Left lung (tissue), 10 donors: ENCODE data around the gene MPP2. TPM values are rescaled to one million over a fixed set of nuclear protein-coding genes. Genes with fewer than 3 reads are reported as not detected.

Experiments
- ATAC-seq: fragments of 200-7000 bp; cut with Tn5 transposase; one replicate; pipeline ENCODE4 v1.9.1; 2020; ENCODE audit warnings: moderate library complexity
- DNase-seq, 4 donors: peaks; one replicate each; pipeline ENCODE4 v3.0.0-alpha.2; 2013 to 2020
- H3K27ac ChIP-seq, 2 donors: fragments of 200-600 bp; sonication (generic) in 1 of 2; one replicate each; pipeline versions ENCODE4 v1.5.0 to v1.8.0; 2020 to 2021
- H3K27me3 ChIP-seq, 2 donors: fragments of 200-600 bp; sonication (generic) in 1 of 2; one replicate each; pipeline versions ENCODE4 v1.5.0 to v1.8.0; 2020 to 2021
- H3K36me3 ChIP-seq, 2 donors: fragments of 200-600 bp; sonication (generic) in 1 of 2; one replicate each; pipeline versions ENCODE4 v1.5.0 to v1.8.0; 2020 to 2021
- H3K4me1 ChIP-seq, 2 donors: fragments of 200-600 bp; one replicate each; pipeline ENCODE4 v1.8.0; 2021
- H3K4me3 ChIP-seq, 2 donors: fragments of 200-600 bp; sonication (generic) in 1 of 2; one replicate each; pipeline versions ENCODE4 v1.5.0 to v1.8.0; 2020 to 2021; ENCODE audit warnings: mild to moderate bottlenecking in 1 of 2
- H3K9me3 ChIP-seq, 2 donors: fragments of 200-600 bp; sonication (generic) in 1 of 2; one replicate each; pipeline versions ENCODE4 v1.5.0 to v1.8.0; 2020 to 2021
- intact Hi-C, 2 donors: fragments of 100-400 bp; cut with DNase I; formaldehyde crosslinking; loops; one replicate each; pipeline versions ENCODE4 v1.11.2 to v1.14.2; 2022
- polyA plus RNA-seq, 6 donors: library from polyadenylated mRNA; unstranded; fragments of 120-200 nt; gene quantifications; one replicate each; pipeline ENCODE4 v1.2.1, GENCODE V29; 2013; ENCODE audit not compliant: insufficient read length in 6 of 6
- total RNA-seq, 2 donors: library from RNA; stranded (reverse); fragmentation: NEBNext Ultra II Directional; extraction: Animal tissue kit (Norgen Biotek cat#: 25700); gene quantifications; one replicate each; pipeline ENCODE4 v1.2.1, GENCODE V29; 2021
- TF ChIP-seq, protein P1 (sequence below), 2 donors: fragments of 200-600 bp; sonication (generic) in 1 of 2; IDR thresholded peaks; one replicate each; pipeline versions ENCODE4 v1.5.0 to v1.8.0; 2021; ENCODE audit warnings: antibody characterized with exemption in 2 of 2
- donor health status: DM: no; HTN: yes; CAD: no.
- donor health status: DM: no; HTN: no; CAD: no.

The MPP2 gene
- total and polyA plus RNA-seq, 8 donors, result 1.5 to 4.9 (median 4.5) TPM

DNA sequence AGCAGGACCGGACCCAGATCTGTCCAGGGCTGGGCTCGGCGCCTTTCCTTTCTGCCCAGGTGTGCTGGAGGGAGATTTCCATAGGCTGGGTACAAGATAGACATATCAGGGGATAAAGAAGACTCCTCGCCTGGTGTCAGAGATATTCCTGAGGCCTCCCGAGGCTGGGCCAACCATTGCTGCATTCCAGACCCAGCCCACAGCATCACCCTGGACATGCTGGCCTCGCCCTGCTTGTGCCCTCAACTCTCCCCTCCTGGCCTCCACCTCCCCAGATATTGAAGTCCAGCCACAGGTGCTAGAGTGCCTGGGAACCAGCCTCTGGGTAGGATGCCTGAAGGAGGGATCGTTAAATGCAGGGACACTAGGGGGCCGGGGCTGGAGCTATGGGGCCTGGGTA, 58.2 kb downstream of the MPP2 start:
- DNase-seq (no peak), ATAC-seq (no peak)
- H3K9me3 ChIP-seq, result no peaks in the 10 kb centered on the region
- intact Hi-C loops, result no loop called here
- H3K4me1 ChIP-seq, result peaks cover 4 to 10% of the 10 kb centered on the region in 2 donors
- TF ChIP-seq, protein P1, sequence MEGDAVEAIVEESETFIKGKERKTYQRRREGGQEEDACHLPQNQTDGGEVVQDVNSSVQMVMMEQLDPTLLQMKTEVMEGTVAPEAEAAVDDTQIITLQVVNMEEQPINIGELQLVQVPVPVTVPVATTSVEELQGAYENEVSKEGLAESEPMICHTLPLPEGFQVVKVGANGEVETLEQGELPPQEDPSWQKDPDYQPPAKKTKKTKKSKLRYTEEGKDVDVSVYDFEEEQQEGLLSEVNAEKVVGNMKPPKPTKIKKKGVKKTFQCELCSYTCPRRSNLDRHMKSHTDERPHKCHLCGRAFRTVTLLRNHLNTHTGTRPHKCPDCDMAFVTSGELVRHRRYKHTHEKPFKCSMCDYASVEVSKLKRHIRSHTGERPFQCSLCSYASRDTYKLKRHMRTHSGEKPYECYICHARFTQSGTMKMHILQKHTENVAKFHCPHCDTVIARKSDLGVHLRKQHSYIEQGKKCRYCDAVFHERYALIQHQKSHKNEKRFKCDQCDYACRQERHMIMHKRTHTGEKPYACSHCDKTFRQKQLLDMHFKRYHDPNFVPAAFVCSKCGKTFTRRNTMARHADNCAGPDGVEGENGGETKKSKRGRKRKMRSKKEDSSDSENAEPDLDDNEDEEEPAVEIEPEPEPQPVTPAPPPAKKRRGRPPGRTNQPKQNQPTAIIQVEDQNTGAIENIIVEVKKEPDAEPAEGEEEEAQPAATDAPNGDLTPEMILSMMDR (IDR thresholded peaks at IDR 0.05), result no peak
- no peak overlapping the region for H3K27ac ChIP-seq
- no peak overlapping the region for H3K4me3 ChIP-seq
- H3K36me3 ChIP-seq, result no peaks in the 10 kb centered on the region
- peaks cover 0 to 11% of the 10 kb centered on the region in 2 donors for H3K27me3 ChIP-seq

DNA sequence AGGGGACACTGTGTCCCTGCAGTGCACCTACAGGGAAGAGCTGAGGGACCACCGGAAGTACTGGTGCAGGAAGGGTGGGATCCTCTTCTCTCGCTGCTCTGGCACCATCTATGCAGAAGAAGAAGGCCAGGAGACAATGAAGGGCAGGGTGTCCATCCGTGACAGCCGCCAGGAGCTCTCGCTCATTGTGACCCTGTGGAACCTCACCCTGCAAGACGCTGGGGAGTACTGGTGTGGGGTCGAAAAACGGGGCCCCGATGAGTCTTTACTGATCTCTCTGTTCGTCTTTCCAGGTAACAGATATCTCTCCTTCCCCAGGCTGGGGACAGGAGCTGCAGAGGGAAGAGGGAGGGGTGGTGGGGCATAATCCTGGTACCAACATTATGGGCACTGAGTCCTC, 58.7 kb downstream of the MPP2 start:
- TF ChIP-seq, protein P1 (IDR thresholded peaks at IDR 0.05), result no peak
- no peak overlapping the region for H3K4me3 ChIP-seq
- peaks cover 4 to 10% of the 10 kb centered on the region in 2 donors for H3K4me1 ChIP-seq
- H3K27ac ChIP-seq, result no peak overlapping the region
- H3K27me3 ChIP-seq, result peaks cover 0 to 6% of the 10 kb centered on the region in 2 donors
- ATAC-seq (no peak), DNase-seq (no peak)
- H3K9me3 ChIP-seq, result no peaks in the 10 kb centered on the region
- H3K36me3 ChIP-seq, result no peaks in the 10 kb centered on the region
- intact Hi-C loops, result no loop called here

DNA sequence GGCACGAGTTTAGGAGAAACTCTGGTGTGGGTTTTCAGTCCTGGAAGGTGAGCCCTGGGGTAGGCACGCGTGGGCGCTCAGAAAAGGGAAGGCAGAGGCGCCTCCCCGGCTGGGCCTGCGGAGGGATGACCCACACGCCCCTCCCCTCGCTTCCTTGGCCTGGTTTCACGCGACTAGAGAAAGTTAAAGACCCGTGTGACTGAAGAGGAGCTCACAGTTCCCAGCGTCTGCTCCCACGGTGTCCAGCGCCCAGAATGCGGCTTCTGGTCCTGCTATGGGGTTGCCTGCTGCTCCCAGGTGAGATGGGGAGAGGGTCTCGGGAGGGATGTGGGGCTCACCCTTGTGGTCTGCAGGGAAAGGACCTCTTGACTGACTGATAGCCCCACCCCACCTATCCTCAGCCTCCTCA, 60.4 kb downstream of the MPP2 start, which contains the start of gene CD300LG:
TSS of gene CD300LG (plus strand) at position 214 of the 409 bp plus-strand sequence. CDS start at position 255, 41 bp downstream.
- TF ChIP-seq, protein P1 (IDR thresholded peaks at IDR 0.05), result no peak
- Histone ChIP-seq H3K9me3 (no peaks in the 10 kb centered on the region), H3K27me3 (peaks cover 0 to 5% of the 10 kb centered on the region in 2 donors), H3K4me3 (peak within 1 kb of the TSS in 1 of 2 donors; percentile 19), H3K36me3 (no peaks in the 10 kb centered on the region), H3K27ac (peak within 1 kb of the TSS in 1 of 2 donors; percentile 33), H3K4me1 (peaks cover 4 to 10% of the 10 kb centered on the region in 2 donors)
- ATAC-seq (no peak), DNase-seq (peak in 1 of 4 donors; percentile 45)
- intact Hi-C loops, result no loop called here

DNA sequence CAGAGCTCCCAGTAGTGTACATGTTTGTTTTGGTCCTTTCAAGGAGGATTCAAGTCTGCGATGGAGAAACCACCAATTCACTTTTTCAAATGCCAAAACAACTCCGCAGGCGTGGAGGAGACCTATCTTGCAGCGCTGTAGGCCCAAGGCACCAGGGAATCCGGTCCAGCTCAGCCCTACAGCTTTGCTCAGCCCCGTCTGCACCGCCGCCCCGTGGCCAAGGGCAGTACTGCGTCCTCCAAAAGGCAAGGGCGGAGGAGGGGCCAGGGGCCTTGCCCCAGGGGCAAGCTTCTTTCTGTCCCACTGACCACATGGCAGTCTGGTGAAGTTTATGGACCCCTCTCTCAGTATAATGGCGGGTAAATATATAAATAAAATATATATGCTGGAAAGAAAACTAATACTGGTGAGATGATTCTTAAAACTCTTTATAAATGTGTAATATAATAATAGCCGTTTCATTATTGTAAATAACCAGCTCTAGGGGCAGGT, 61.1 kb downstream of the MPP2 start:
- H3K4me1 ChIP-seq, result peaks cover 10 to 11% of the 10 kb centered on the region in 2 donors
- peak; percentile 42 to 96 (median 75) for DNase-seq
- H3K4me3 ChIP-seq, result no peak overlapping the region
- no peaks in the 10 kb centered on the region for H3K9me3 ChIP-seq
- H3K36me3 ChIP-seq, result no peaks in the 10 kb centered on the region
- H3K27ac ChIP-seq, result peak overlapping the region in 1 of 2 donors; percentile 33
- ATAC-seq, result peak; percentile 98
- TF ChIP-seq, protein P1 (IDR thresholded peaks at IDR 0.05), result peak; percentile 98 to 99
- intact Hi-C loops, result no loop called here
- H3K27me3 ChIP-seq, result no peaks in the 10 kb centered on the region

DNA sequence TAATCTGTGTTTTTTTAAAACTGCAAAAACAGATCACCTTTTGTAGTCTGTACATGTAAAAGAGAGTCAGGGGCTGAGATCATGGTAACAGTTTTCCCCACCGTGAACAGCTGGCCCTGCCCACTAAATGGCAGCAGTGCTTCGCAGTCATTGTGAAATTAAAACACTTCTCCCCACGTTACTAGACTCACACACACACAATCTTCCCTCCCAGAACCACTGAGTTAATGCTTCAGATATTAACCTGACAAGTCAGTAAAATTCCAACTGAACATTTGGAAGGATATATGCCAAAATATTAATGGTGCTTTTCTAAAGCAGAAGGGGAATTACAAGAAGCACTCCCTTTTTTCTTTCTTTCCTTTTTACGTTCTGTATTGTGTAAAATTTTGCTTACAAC, 61.6 kb downstream of the MPP2 start:
- H3K27ac ChIP-seq, result no peak overlapping the region
- H3K4me3 ChIP-seq, result no peak overlapping the region
- H3K9me3 ChIP-seq, result no peaks in the 10 kb centered on the region
- no peaks in the 10 kb centered on the region for H3K36me3 ChIP-seq
- peaks cover 10 to 16% of the 10 kb centered on the region in 2 donors for H3K4me1 ChIP-seq
- ATAC-seq (no peak), DNase-seq (no peak)
- intact Hi-C loops, result no loop called here
- H3K27me3 ChIP-seq, result no peaks in the 10 kb centered on the region
- TF ChIP-seq, protein P1 (IDR thresholded peaks at IDR 0.05), result no peak
